Vagina (tissue), 2 donors: ENCODE results near the gene ESPNL. TPM values are rescaled to one million over a fixed set of nuclear protein-coding genes. Genes with fewer than 3 reads are reported as not detected.

Source experiments
- DNase-seq, 2 donors: peaks; one replicate each; pipeline ENCODE4 v3.0.0-alpha.2; 2017; ENCODE audit errors: extremely low spot score in 2 of 2
- H3K27ac ChIP-seq: fragments of 200-600 bp; sonication (generic); one replicate; pipeline ENCODE4 v1.5.1; 2019
- H3K27me3 ChIP-seq: fragments of 200-600 bp; sonication (generic); one replicate; pipeline ENCODE4 v1.5.1; 2019
- H3K36me3 ChIP-seq, 2 donors: fragments of 200-600 bp; sonication (generic); one replicate each; pipeline ENCODE4 v1.5.1; 2017 to 2019
- H3K4me1 ChIP-seq: fragments of 200-600 bp; sonication (generic); one replicate; pipeline ENCODE4 v1.5.1; 2019
- H3K4me3 ChIP-seq, 2 donors: fragments of 200-600 bp; sonication (generic); 1 replicate in 1 of 2; 2 replicates in 1 of 2; pipeline ENCODE4 v1.5.1; 2016 to 2019
- H3K9me3 ChIP-seq: fragments of 200-600 bp; sonication (generic); one replicate; pipeline ENCODE4 v1.5.1; 2019
- CTCF ChIP-seq, 3 experiments: fragments of 450-650 bp in 2 of 3; fragments of 200-600 bp in 1 of 3; sonication (generic) in 1 of 3; IDR thresholded peaks; one replicate each; pipeline ENCODE4 v1.5.1; 2017 to 2019; ENCODE audit warnings: antibody characterized with exemption in 3 of 3, mild to moderate bottlenecking in 2 of 3, moderate library complexity in 2 of 3
- POLR2A ChIP-seq, 2 donors: fragments of 450-650 bp; IDR thresholded peaks; one replicate each; pipeline ENCODE4 v1.6.1; 2017; ENCODE audit warnings: antibody characterized with exemption in 2 of 2, mild to moderate bottlenecking in 2 of 2, moderate library complexity in 2 of 2
- POLR2AphosphoS5 ChIP-seq, 2 donors: sonication (generic); formaldehyde crosslinking; IDR thresholded peaks; one replicate each; pipeline ENCODE4 v1.9.0; 2017; ENCODE audit warnings: antibody characterized with exemption in 2 of 2, mild to moderate bottlenecking in 2 of 2, low read depth in 1 of 2; ENCODE audit not compliant: insufficient read depth in 1 of 2
- intact Hi-C: fragments of 100-400 bp; cut with DNase I; formaldehyde crosslinking; loops from one replicate; pipeline ENCODE4 v1.15.1; 2023
- total RNA-seq: library from RNA; depleted of rRNA; stranded (reverse); fragments of >200 nt; gene quantifications from one replicate; pipeline ENCODE4 v1.2.3, GENCODE V29; 2016

ESPNL gene
- total RNA-seq, 1 donor from 2014 or later: 0.74 TPM

DNA sequence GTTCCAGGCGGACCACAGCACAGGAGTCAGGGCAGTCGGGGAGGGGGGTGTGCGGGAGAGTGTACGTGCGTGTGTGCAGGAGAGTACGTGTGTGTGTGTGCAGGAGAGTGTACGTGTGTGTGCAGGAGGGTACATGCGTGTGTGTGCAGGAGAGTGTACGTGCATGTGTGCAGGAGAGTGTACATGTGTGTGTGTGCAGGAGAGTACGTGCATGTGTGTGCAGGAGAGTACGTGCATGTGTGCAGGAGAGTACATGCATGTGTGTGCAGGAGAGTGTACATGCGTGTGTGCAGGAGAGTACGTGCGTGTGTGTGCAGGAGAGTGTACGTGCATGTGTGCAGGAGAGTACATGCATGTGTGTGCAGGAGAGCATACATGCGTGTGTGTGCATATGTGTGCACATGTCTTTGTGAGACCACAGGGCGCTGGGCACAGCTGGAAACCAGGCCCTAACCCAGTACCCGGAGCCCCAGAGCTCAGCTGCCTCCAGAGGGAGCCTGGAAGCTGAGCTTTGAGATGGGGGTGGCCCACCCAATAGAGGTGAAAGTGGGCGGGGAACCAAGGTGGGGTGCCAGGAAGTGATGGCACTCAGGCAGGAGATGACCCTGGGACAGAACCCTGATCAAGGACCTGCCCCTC lies 24.5 kb downstream of the ESPNL start:
- DNase-seq: no peak
- no peaks in the 10 kb centered on the region for H3K27me3 ChIP-seq
- intact Hi-C loops: no loop called here

DNA sequence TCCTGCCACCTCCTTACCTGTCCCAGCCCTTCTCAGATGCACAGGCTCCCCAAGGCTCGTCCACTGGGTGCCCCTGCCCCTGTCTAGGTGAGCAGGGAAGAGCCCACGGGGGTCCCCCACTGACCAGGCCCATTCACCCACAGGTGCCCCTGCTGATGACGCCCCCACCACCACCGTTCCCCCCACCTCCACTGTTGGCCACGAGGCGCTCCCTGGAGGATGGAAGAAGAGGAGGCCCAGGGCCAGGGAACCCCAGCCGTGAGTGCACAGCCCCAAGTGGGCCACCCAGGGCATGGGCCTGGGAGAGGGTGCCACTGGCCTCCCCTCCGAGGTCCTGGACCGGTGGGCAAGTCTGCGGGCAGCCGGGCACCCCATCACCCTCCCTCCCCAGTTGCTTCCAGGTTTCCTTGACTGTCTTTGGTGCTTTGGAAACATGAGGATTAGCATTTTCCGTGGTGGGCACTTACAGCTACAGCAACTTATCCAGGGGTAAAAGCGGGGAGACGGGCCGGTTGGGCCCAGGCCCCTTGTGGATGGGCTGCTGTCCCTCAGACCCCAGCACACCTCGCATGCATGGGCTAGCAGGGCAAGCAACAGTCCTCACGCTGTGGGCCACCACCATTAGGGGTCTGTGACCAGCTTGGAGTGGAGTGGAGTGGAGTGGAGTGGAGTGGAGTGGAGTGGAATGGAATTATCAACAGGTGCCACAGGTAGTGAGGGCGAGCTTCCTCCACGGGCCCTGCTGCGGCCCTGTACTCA lies 25.2 kb downstream of the ESPNL start:
- intact Hi-C loops: no loop called here
- H3K9me3 ChIP-seq: no peaks in the 10 kb centered on the region
- H3K27ac ChIP-seq: no peak overlapping the region
- no peak for DNase-seq
- H3K4me1 ChIP-seq: peaks cover 6% of the 10 kb centered on the region
- no peaks in the 10 kb centered on the region for H3K27me3 ChIP-seq
- no peaks in the 10 kb centered on the region for H3K36me3 ChIP-seq
- TF ChIP-seq POLR2A (IDR thresholded peaks at IDR 0.05): no peak
- no peak for TF ChIP-seq CTCF (IDR thresholded peaks at IDR 0.05)
- TF ChIP-seq POLR2AphosphoS5 (IDR thresholded peaks at IDR 0.05; ENCODE audit: insufficient read depth in 1 of 2, low read depth in 1 of 2): no peak
- H3K4me3 ChIP-seq: no peak overlapping the region

More for the DNA sequence above, 24.5 kb downstream of the ESPNL start:
- H3K27ac ChIP-seq: no peak overlapping the region
- no peaks in the 10 kb centered on the region for H3K36me3 ChIP-seq
- H3K4me3 ChIP-seq: no peak overlapping the region
- peaks cover 6% of the 10 kb centered on the region for H3K4me1 ChIP-seq
- no peak for TF ChIP-seq POLR2A (IDR thresholded peaks at IDR 0.05)
- no peak for TF ChIP-seq CTCF (IDR thresholded peaks at IDR 0.05)
- TF ChIP-seq POLR2AphosphoS5 (IDR thresholded peaks at IDR 0.05; ENCODE audit: insufficient read depth in 1 of 2, low read depth in 1 of 2): no peak
- no peaks in the 10 kb centered on the region for H3K9me3 ChIP-seq

DNA sequence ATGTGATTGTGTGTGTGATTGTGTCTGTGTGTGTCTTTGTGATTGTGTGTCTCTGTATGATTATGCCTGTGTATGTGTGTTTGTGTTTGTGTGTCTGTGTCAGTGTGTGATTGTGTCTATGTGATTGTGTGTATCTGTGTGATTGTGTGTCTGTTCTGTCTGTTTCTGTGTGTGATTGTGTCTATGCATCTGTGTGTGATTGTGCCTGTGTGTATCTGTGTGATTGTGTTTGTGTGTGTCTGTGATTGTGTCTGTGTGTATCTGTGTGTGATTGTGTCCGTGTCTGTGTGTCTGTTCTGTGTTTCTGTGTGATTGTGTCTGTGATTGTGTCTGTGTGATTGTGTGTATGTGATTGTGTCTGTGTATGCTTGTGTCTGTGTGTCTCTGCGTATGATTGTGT lies 26.2 kb downstream of the ESPNL start:
- no peaks in the 10 kb centered on the region for H3K9me3 ChIP-seq
- TF ChIP-seq CTCF (IDR thresholded peaks at IDR 0.05) (no peak), POLR2A (IDR thresholded peaks at IDR 0.05) (no peak), POLR2AphosphoS5 (IDR thresholded peaks at IDR 0.05; ENCODE audit: insufficient read depth in 1 of 2, low read depth in 1 of 2) (no peak)
- no peaks in the 10 kb centered on the region for H3K27me3 ChIP-seq
- no peak overlapping the region for H3K27ac ChIP-seq
- peaks cover 6% of the 10 kb centered on the region for H3K4me1 ChIP-seq
- no peak for DNase-seq
- H3K36me3 ChIP-seq: no peaks in the 10 kb centered on the region
- no peak overlapping the region for H3K4me3 ChIP-seq
- intact Hi-C loops: no loop called here

- TF ChIP-seq POLR2A (IDR thresholded peaks at IDR 0.05) (no peak), CTCF (IDR thresholded peaks at IDR 0.05) (no peak), POLR2AphosphoS5 (IDR thresholded peaks at IDR 0.05; ENCODE audit: insufficient read depth in 1 of 2, low read depth in 1 of 2) (no peak)
- H3K4me3 ChIP-seq: no peak overlapping the region
Measured at GRCh38 chr2:238126775-238127164, 26.6 kb downstream of the ESPNL start.

More at GRCh38 chr2:238126775-238127164, 26.6 kb downstream of the ESPNL start:
- H3K27me3 ChIP-seq: no peaks in the 10 kb centered on the region
- H3K4me1 ChIP-seq: peaks cover 6% of the 10 kb centered on the region
- intact Hi-C loops: no loop called here
- H3K36me3 ChIP-seq: no peaks in the 10 kb centered on the region
- no peak overlapping the region for H3K27ac ChIP-seq
- no peak for DNase-seq
- H3K9me3 ChIP-seq: no peaks in the 10 kb centered on the region
